Fibroblast of skin of back (primary cell): ENCODE results near the gene FBXO46.
"Not testable (repeated sequence)": the region's sequence is repeated elsewhere in the genome, so short reads cannot be mapped to it uniquely, and the experiment has no call there.

Experiments used
- DNase-seq: peaks from one replicate; pipeline ENCODE4 v3.0.0-alpha.2; 2013

FBXO46 gene

DNA sequence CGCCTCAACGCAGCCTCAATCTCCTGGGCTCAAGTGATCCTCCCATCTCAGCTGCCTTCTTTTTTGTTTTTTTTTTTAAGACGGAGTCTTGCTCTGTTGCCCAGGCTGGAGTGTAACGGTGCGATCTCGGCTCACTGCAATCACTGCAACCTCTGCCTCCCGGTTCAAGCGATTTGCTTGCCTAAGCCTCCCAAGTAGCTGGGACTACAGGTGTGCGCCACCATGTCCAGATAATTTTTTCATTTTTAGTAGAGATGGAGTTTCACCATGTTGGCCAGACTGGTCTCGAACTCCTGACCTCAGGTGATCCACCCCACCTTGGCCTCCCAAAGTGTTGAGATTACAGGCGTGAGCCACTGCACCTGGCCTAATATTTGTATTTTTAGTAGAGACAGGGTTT is 10.6 kb downstream of the FBXO46 start:
- not testable (repeated sequence) for DNase-seq

DNA sequence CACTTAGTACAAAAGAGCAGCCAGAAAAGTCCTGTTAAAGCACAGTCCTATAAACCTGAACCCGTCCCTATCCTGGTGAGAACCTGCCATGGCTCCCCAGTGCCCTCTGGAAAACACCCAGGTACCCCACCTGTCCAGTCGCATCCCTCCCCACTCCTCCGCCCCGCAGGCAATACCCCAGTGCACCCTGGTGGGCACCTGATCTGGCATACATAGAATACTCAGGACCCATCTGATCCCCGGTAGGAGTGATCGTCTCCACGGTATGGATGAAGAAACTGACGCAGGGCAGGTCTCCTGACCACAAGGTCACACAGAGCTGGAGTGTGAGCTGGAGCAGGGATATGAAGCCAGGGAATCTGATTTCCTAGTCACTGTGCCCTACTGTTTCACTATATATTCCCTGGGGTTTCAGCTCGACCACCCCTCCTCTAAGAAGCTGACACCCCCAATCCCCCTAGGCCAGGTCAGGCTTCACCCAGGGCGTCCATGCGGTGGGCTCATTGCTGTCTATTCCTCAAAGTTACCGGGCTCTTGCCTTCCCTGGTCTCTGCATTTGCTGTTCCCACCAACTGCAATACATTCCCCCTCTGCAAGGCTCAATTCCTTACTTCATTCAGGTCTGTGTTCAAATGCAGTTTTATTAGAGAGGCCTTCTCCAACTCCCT is 12.6 kb downstream of the FBXO46 start:
- no peak for DNase-seq

DNA sequence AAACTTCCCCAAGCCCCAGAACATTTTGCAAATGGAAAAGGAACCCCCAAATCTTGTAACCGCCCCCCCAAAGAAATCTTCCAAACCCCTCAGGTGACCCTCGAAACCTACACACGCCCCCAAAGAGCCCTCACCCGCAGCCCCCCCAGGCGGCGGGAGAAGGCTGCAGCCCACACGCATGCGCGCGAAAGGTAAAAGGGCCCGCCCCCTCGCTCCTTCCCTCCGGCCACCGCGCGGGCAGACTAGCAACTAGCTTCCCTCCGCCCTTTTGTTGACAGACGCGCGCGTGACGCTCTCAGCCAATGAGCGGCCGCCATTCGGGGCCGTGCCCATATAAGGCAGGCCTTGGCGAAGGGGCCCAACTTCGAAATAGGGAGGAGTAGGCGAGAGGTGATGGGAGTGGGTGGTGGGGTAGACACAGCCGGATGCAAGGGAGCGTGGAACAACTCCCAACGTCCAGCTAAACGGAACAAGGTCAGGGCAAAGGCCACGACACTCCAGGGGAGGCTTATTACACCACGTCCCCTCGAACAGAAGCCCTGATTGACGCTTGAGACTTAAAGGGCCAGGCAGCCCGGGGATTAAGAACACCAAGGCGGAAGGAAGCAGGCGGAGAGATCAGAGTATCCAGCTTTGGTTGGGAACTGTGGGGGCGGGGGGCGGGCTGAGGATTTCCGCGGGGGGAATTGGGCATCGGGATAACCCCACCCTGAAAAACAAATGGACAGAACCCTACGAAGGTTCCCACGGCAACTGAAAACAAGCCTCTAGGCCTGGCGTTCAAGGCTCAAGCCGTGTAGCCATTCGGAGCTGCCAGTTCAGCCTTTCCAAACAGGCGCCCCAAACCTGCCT is 13.3 kb downstream of the FBXO46 start:
- peak; percentile 99 for DNase-seq

DNA sequence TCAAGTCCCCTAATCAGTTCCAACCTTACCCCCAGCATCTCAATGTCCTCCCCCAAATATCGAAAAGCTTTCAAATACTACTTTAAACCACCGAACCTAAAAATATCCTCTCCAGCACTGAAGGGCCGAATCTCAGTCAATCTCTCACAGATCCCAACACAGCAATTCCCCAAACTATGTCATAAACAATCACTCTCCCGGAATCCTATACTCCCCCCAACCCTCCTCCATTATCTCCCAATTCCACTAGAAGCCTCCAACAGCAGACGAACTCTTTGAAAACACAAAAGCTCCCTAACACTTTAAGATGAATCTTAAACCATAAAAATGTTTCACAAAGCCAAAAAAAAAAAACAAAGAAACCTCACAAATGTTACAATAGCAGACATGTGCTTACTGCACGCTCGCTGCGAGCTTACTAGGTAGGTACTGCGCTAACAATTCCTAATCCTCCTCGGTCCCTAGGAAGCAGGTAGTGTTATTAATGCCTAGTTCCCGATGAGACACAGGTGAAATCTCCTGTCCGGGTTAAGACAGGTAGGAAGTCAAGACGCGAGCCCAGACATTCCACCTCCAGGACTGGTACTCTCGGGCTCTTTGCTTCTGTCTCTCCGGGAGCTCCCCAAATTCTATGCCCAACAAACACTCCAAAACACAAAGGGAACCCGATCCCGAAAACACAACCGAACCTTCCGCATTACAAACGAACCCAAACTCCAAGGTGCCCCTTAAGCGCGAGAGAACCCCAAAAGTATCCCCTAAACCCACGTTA is 14.2 kb downstream of the FBXO46 start:
- no peak for DNase-seq

DNA sequence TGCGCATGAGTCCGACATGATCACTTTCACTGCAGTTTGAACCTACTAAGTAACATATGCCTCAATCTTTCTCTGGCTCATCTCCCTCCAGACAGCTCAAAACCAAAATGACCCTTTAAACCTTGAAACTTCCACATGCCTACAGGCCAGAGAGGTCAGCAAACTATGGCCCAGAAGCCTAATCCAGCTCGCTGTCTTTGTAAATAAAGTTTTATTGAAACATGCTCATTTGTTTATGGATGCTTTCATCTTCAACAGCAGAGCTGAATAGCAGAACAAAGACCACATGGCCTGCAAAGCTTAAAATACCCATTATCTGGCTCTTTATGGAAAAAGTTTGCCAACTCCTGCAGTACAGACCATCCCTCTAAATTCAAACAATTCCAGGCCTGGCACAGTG is 15.6 kb downstream of the FBXO46 start:
- DNase-seq: no peak

DNA sequence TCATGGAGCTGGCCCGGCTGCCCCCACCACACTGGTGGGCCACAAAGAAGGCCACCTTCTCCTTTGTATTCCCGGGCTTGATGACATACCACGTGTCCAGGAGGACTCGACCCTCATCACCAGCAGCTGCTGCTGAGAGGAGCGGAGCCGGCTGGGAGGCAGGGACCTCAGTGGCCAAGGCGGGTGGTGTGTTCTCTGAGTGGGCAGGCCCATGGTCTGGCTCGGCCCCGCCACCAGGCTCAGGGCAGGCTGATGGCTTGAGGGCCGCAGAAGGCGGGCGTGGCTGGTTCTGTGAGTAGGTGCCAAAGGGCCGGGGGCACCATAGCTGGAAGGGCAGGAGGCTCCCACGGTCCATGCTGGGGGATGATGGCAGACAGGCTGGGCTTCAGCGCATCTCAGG is 17.6 kb downstream of the FBXO46 start:
- no peak for DNase-seq

DNA sequence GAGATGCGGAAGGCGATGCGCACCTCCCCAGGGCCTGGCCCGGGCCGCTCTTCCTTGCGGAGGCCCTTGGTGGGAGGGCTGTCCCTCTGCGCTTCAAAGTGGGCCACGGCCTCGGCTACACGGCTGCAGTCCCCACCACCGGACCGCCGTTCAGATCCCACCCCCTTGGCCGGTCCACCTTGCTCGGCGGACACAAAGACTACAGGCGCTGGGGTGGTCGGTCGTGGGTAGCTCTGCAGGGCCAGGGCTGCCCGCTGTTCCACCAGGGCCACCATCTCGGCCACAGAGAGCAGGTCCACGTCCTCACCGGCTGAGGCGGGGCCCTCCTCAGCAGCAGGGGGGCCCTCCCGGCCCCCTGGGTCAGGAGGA is 18.0 kb downstream of the FBXO46 start:
- DNase-seq: no peak

DNA sequence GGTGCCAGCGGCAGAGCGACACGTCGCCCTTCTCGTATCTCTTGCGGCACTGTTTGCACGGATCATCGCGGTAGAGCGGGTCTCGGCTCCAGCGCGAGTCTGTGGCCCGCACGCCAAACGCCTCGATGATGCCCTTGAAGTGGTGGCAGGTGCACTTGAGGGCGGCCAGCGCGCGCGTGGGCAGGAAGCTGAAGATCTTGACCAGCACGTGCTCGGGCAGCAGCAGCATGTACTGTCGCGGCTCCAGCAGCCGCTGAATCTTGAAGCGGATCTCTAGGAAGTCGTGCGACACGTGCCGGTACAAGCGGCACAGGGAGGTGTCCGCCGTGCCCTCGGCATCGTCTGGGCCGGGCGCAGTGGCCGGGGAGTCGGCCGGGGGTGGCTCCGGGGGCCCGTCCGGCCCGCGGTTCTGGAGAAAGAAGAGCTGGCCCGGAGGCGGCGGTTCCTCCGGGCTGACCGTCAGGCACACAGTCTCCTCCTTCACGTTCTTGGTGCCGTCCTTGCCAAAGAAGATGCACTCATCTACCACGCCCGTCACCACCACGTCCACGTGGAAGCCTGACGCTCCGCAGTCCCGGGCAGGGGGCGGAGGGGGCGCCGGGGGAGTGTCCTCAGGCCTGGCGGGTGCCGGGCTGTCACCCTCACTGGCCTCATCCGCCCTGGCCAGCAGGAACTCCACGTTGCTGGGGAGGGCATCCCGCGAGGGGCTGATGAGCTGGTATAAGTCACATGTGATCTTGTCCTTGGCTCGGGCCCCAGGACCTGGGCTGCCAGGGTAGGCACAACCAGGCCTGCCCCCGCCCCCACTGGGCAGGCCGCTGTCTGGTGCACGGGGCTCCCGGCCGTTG is 18.6 kb downstream of the FBXO46 start:
- no peak for DNase-seq

DNA sequence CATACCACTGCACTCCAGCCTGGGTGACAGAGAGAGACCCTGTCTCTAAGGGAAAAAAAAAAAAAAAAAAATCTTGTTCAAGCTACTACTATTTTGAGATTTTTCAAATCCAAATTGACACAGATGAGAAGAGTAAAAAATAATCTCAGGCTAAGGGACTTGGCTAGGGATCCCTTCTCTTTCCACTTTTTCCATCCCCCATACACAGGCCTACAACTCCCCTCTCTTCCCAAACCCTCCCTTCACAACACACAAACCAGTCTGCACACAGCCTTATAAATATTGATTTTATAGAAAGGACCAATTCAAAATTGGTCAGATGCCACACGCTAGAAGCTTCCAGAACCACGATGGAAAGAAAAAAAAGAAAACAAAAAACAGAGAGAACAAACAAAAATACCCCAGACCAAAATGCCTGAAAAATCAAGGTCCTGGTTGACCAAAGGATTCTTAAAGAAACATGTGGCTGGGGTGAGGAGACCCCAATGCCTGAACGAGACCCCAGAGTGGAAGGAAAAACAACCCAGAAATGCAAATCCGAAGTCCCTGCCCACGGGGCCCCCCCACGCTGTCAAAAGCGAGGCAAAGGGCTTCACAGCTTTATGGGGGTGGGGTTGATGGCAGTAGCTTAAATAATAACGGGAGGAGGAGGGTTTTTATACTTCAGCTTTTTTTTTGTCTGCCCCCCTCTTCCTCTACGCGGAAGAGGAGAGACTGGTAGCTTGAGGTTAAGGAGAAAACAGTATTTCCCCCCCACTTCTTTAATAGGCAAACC is 20.2 kb downstream of the FBXO46 start:
- DNase-seq: no peak

DNA sequence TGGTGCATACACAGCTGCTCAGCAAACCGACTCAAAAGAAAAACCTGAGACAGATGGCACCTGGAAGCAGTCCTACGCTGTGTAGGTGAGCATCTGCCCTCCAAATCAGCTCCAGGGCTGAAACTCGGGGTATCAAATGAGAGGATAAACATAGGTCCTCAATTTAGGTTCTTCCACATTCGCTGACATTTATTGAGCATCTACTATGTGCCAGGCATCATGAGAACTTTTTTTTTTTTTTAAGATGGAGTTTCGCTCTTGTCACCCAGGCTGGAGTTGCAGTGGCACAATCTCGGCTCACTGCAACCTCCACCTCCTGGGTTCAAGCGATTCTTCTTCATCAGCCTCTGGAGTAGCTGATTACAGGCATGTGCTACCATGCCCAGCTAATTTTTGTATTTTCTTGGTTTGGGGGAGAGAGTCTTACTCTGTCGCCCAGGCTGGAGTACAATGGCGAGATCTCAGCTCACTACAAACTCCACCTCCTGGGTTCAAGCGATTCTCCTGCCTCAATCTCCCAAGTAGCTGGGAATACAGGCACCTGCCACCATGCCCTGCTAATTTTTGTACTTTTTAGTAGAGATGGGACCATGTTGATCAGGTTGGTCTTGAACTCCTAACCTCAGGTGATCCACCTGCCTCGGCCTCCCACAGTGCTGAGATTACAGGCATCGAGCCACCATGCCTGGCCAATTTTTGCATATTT is 24.8 kb downstream of the FBXO46 start:
- no peak for DNase-seq

DNA sequence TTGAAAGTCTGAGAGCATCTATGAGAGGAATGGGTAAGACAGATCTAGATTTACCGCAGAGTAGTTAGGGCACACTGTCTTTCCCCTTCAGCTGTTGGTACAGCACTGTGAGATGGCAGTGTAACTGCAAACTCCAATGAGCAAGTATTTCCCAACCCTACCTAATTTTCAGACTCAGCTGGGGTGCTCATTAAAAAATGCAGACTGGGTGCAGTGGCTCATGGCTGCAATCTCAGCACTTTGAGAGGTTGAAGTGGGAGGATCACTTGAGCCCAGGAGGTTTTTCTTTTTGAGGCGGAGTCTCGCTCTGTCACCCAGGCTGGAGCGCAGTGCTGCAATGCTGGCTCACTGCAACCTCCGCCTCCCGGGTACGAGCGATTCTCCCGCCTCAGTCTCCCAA is 25.6 kb downstream of the FBXO46 start:
- DNase-seq: no peak

DNA sequence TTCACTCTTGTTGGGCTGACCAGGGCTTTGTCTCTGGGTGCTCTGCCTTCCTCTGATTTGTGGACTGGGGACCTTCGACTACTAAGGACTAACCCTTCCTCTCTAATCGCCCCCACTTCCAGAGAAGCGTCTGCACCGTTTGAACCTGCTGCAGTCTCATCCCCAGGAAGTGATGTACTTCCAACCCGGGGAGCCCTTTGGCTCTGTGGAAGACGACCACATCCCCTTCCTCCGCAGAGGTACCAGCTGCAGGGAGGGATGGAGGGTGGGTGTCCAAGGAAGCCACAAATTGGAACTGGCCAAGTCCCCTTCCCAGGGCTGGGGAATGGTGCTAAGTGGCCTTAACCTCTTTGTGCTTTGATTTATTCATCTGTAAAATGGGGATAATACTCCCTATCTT is 29.0 kb downstream of the FBXO46 start:
- no peak for DNase-seq

DNA sequence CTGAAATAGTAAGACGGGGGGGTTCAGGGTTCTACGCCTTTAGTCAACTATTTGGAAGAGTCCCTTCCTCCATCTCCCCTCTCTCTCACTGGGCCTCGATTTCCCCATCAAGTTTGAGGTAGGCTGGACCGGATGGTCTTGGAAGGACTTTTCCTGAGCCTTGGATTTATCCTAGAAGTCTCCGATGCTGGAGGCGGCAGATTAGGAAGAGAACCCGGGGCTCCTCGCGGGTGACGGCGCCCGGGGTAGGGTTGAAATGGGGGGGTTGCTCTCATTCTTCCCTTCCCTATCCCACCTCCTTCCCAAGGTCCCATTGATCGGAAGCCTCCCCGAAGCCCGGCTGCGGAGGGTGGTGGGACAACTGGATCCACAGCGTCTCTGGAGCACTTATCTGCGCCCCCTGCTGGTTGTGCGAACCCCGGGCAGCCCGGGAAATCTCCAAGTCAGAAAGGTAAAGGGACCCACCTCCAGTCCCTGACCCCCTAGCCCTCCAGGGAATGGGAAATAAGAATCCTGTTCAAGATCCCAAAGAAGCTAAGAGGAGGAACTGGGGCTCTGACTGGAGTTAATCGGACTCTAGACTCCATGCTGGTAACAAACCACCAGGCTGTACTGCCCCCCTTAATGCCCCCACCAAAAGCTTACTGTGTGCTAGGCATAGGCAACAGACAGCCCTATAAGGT is 37.4 kb downstream of the FBXO46 start:
- peak; percentile 71 for DNase-seq

DNA sequence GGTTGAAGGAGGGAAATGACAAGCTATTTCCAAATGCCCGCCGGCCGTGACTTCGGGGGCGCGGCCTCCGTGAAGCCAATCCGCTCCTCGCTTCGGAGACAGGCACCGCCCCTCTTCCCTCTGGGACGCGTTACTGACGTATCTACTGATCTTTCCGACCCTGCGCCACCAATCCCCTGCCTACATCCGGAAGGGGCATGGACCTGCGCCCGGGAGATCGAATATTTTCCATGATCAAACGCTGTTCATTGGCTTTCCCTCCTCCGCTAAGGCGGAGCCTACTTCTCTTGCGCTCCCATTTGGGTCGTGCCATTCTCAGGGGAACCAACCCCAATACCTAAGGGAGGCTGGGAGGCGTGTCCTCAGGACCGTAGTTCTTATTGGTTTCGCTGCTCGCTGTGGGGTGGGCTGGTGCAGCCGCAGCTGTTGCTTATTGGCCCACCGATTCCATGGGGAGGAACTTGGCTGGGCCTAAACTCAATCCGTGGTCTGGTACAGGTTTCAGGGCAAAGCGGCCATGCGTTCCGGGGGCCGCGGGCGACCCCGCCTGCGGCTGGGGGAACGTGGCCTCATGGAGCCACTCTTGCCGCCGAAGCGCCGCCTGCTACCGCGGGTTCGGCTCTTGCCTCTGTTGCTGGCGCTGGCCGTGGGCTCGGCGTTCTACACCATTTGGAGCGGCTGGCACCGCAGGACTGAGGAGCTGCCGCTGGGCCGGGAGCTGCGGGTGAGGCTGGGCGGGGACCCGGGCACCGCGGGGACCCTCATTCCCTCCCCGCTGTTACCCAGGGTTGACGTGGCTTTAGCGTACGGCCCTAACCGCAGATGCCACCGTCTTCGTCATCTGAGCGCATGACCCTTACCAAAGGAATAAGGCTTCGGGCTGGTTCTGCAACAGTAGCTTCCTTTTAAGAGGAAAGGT is 38.2 kb downstream of the FBXO46 start, which contains the start of gene QPCTL:
Gene QPCTL, plus strand, starts transcription at position 480 of the 919 bp plus-strand sequence. Its CDS starts 38 bp downstream, at position 518.
- DNase-seq: peak; percentile 100

DNA sequence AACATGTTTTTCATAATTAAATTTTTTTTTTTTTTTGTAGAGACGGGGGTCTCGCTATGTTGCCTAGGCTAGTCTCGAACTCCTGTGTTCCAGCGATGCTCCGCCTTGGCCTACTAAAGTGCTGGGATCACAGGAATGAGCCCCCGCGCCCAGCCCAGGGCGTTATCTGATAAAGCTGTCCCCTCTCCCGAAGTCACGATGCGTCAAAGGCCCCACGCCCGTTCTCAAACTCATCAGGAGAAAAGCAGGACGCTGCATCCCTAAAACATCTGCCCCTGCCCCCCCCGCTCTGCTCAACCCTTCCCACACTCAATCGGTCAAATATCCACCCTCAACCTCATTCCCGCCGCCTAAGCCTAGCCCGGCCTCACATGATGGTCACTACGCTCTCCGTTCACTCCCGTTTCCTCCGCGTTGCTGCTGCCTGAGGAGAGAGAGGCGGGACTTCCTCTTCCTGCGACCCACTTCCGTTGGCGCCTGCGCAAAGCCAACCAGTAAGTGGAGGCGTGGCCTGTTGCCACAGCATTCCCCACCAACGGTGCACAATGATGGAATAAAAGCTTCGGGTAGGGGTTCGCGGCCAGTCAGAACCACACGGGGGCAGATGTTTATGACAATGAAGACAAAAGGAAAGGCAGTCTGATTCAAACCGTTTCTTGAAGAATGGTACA is 39.0 kb downstream of the FBXO46 start, which contains the start of gene SNRPD2:
Gene SNRPD2, minus strand, starts transcription at position 438 of the 671 bp plus-strand sequence. Its CDS starts 65 bp downstream, at position 373.
- DNase-seq: peak; percentile 94

DNA sequence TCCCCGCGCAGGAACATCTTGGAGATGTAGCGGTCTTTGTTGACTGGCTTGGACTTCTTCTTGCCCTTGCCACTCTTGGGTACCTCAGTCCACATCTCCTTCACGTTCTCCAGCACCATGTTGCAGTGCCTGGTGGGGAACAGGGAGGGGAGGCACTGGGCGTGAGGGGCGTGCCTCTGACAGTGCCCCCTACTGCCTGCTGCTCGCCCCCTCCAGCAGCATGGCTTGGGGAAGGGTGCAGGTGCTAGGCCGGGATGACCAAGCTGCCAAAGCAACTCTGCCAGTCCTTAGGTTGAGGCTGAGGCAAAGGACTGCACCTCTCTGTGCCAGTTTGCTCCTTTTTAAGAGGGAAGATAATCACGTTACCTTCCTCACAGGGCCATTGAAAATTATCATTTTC is 43.1 kb downstream of the FBXO46 start:
- DNase-seq: no peak

DNA sequence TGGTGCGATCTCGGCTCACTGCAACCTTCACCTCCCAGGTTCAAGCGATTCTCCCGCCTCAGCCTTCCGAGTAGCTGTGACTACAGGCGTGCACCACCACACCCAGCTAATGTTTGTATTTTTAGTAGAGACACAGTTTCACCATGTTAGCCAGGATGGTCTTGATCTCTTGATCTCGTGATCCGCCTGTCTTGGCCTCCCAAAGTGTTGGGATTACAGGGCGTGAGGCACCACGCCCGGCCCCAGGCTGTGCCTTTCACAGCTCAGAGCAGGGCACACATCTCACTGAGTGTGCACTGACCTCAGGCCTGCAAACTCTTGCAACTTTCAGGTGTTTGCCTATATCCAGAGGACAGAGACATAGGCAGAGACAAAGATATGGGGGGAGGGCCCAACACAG is 45.7 kb downstream of the FBXO46 start:
- not testable (repeated sequence) for DNase-seq

DNA sequence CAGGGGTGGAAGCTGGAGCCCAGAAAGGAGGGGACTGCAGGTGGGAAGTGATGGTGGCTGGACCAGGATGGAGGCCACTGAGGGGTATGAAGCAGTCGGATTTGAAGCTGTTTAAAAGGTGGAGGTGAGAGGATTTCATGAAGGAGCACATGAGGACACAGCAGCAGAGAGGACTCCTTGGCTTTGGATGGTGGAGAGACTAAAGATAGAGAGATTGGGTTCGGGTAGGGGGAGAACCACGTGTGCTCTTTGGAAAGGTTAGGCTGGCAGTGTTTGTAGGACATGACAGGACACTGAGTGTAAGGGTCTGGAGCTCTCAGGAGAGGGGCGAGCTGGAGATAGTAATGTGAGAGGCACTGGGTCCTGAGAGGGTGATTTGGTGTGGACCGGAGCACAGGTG is 47.8 kb downstream of the FBXO46 start:
- DNase-seq: no peak
